ENCODE measurements around the gene JAZF1. TPM values are rescaled to one million over a fixed set of nuclear protein-coding genes. Genes with fewer than 3 reads are reported as not detected.

Gene JAZF1
- total and polyA plus RNA-seq, 11 donors = 10.3 to 46.2 (median 26.8) TPM

GRCh38 chr7:28126410-28127041, 54.1 kb downstream of the JAZF1 start:
- DNase-seq (no peak), ATAC-seq (peak in 3 of 4 donors; percentile 21 to 67 (median 46))
- 81 to 88% (median 83%) methylated on average over 5 of the region's 5 CpGs for WGBS, 4 donors
- intact Hi-C loops (cut with DNase I) = no loop called here
- no peaks in the 10 kb centered on the region for H3K9me3 ChIP-seq
- TF ChIP-seq POLR2A (IDR thresholded peaks at IDR 0.05) = no peak
- no peak for TF ChIP-seq CTCF (IDR thresholded peaks at IDR 0.05)
- H3K4me1 ChIP-seq = peaks cover 0 to 42% (median 25%) of the 10 kb centered on the region in 12 donors
- no peaks in the 10 kb centered on the region for H3K36me3 ChIP-seq
- no peak overlapping the region for H3K4me3 ChIP-seq
- H3K27ac ChIP-seq = peak overlapping the region in 1 of 12 donors; percentile 45
- H3K27me3 ChIP-seq = no peaks in the 10 kb centered on the region

GRCh38 chr7:28125431-28126409, 54.9 kb downstream of the JAZF1 start:
- no peaks in the 10 kb centered on the region for H3K27me3 ChIP-seq
- H3K36me3 ChIP-seq = no peaks in the 10 kb centered on the region
- peaks cover 0 to 42% (median 25%) of the 10 kb centered on the region in 12 donors for H3K4me1 ChIP-seq
- TF ChIP-seq POLR2A (IDR thresholded peaks at IDR 0.05) = no peak
- no peak for TF ChIP-seq CTCF (IDR thresholded peaks at IDR 0.05)
- DNase-seq (no peak), ATAC-seq (no peak)
- no peak overlapping the region for H3K4me3 ChIP-seq
- 75 to 85% (median 81%) methylated on average over 4 of the region's 4 CpGs for WGBS, 4 donors
- intact Hi-C loops (cut with DNase I) = no loop called here
- H3K27ac ChIP-seq = peak overlapping the region in 1 of 12 donors; percentile 45
- no peaks in the 10 kb centered on the region for H3K9me3 ChIP-seq

- TF ChIP-seq POLR2A (IDR thresholded peaks at IDR 0.05) (no peak), CTCF (IDR thresholded peaks at IDR 0.05) (no peak)
- Histone ChIP-seq H3K4me1 (peaks cover 0 to 39% (median 27%) of the 10 kb centered on the region in 12 donors), H3K9me3 (no peaks in the 10 kb centered on the region), H3K27me3 (no peaks in the 10 kb centered on the region), H3K36me3 (no peaks in the 10 kb centered on the region), H3K4me3 (no peak overlapping the region), H3K27ac (no peak overlapping the region)
- WGBS, 4 donors = 89 to 98% (median 92%) methylated on average over 2 of the region's 2 CpGs
- DNase-seq (no peak), ATAC-seq (no peak)
- intact Hi-C loops (cut with DNase I) = no loop called here
These were observed 56.2 kb downstream of the JAZF1 start for GRCh38 chr7:28124413-28124812.

DNA sequence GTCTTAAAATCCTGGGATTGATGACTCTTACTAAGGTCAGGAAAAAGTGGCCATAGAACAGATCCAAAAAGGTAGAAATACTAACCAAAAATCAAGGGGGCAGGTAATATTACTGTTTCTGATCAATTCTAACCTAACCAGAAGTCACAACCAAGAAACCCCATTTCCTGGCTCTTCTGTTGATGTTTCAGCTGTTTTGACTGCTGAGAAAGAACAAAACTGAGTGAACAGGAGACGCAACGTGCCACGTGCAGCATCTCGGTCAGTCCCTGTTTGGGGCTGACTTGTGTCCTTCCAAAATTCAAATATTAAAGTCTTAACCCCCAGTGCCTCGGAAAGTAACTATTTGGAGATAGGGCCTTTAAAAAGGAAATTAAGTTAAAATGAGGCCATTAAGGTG, 56.8 kb downstream of the JAZF1 start:
- peaks cover 0 to 35% (median 23%) of the 10 kb centered on the region in 12 donors for H3K4me1 ChIP-seq
- no peaks in the 10 kb centered on the region for H3K9me3 ChIP-seq
- TF ChIP-seq CTCF (IDR thresholded peaks at IDR 0.05) (no peak), POLR2A (IDR thresholded peaks at IDR 0.05) (no peak)
- WGBS, 4 donors = 93 to 98% (median 95%) methylated on average over 5 of the region's 5 CpGs
- no peak for DNase-seq
- intact Hi-C loops (cut with DNase I) = no loop called here
- H3K36me3 ChIP-seq = no peaks in the 10 kb centered on the region
- H3K4me3 ChIP-seq = no peak overlapping the region
- H3K27me3 ChIP-seq = no peaks in the 10 kb centered on the region
- no peak overlapping the region for H3K27ac ChIP-seq
- ATAC-seq = no peak
